IPS-15b (cell line): ENCODE data around the gene ZNF783.

Source experiments
- H3K27me3 ChIP-seq: one replicate; pipeline ENCODE4 v1.6.1; 2013; ENCODE audit warnings: low read length; ENCODE audit not compliant: control insufficient read depth, insufficient read depth
- H3K36me3 ChIP-seq: one replicate; pipeline ENCODE4 v1.6.1; 2013; ENCODE audit warnings: low read length; ENCODE audit not compliant: control insufficient read depth, insufficient read depth
- H3K4me1 ChIP-seq: one replicate; pipeline ENCODE4 v1.6.1; 2013; ENCODE audit warnings: mild to moderate bottlenecking, low read length; ENCODE audit not compliant: control insufficient read depth, insufficient read depth
- H3K4me3 ChIP-seq: one replicate; pipeline ENCODE4 v1.5.1; 2013; ENCODE audit warnings: low read depth, low read length
- H3K9ac ChIP-seq: one replicate; pipeline ENCODE4 v1.6.1; 2013; ENCODE audit warnings: low read depth, mild to moderate bottlenecking, low read length
- H3K9me3 ChIP-seq: one replicate; pipeline ENCODE4 v1.6.1; 2013; ENCODE audit warnings: mild to moderate bottlenecking, low read length; ENCODE audit not compliant: control insufficient read depth, insufficient read depth

Gene ZNF783

GRCh38 chr7:149261829-149262617 is at the start of gene ZNF783:
Gene ZNF783, plus strand, starts transcription at chr7:149262196. Its CDS starts 138 bp downstream, at chr7:149262334.
- Histone ChIP-seq H3K36me3 (peaks cover 7% of the 10 kb centered on the region), H3K9ac (peak within 1 kb of the TSS; percentile 73), H3K9me3 (no peaks in the 10 kb centered on the region), H3K4me3 (peak within 1 kb of the TSS; percentile 64), H3K27me3 (no peaks in the 10 kb centered on the region), H3K4me1 (no peaks in the 10 kb centered on the region)

GRCh38 chr7:149214020-149214720 is 47.8 kb upstream of the ZNF783 start:
- H3K4me3 ChIP-seq = no peak overlapping the region
- peaks cover 58% of the 10 kb centered on the region for H3K36me3 ChIP-seq
- H3K9me3 ChIP-seq = no peaks in the 10 kb centered on the region

GRCh38 chr7:149216402-149216801 is 45.6 kb upstream of the ZNF783 start:
- Histone ChIP-seq H3K9me3 (no peaks in the 10 kb centered on the region), H3K4me3 (no peak overlapping the region), H3K27me3 (no peaks in the 10 kb centered on the region), H3K36me3 (peaks cover 51% of the 10 kb centered on the region), H3K9ac (no peak overlapping the region), H3K4me1 (no peaks in the 10 kb centered on the region)

More at GRCh38 chr7:149214020-149214720, 47.8 kb upstream of the ZNF783 start:
- Histone ChIP-seq H3K9ac (no peak overlapping the region), H3K4me1 (no peaks in the 10 kb centered on the region), H3K27me3 (no peaks in the 10 kb centered on the region)

- Histone ChIP-seq H3K9ac (no peak overlapping the region), H3K4me3 (no peak overlapping the region), H3K4me1 (no peaks in the 10 kb centered on the region), H3K27me3 (no peaks in the 10 kb centered on the region), H3K9me3 (no peaks in the 10 kb centered on the region), H3K36me3 (peaks cover 43% of the 10 kb centered on the region)
Observed at GRCh38 chr7:149217570-149217969, 44.4 kb upstream of the ZNF783 start.

DNA sequence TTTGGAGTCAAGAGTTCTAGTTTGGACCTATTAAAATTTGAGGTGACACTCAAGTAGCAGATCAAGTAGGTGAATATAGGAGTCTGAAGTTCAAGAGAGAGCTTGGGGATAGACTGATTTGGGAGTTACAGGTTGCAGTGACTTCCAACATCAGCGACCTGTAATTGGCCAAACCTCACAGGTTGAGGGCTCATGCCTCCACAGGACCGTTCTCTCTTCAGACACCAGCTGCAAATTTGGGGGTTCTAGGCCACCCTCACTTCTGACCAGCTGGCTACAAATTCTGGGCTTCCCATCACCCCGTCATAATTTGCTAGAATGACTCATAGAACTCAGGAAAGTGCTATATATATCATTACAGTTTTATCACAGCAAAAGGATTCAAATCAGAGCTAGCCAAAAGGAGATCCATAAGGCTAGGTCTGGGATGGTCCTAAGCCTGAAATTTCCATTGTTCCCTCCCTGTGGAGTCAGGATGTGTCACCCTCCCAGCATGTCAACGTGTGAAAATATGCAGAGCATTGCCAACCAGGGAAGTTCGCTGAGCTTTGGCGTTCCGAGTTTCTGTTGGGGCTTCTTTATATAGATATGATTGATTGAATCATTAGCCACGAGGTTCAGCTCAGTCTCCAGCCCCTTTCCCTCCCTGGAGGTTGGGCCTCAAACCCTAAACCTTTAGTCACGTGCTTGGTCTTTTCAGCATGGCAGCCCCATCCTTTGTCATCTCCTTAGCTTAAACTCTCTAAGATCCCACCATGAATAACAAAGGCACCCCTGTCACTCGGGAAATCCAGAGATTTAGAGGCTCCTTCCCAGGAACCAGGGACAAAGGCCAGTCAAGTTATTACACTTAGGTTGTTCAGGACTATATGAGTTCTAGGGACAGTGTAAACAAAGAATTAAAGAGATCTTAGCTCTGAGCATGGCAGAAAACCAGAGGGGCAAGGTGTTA is 43.3 kb upstream of the ZNF783 start:
- H3K9ac ChIP-seq = no peak overlapping the region
- H3K36me3 ChIP-seq = peaks cover 32% of the 10 kb centered on the region
- H3K4me3 ChIP-seq = no peak overlapping the region
- H3K9me3 ChIP-seq = no peaks in the 10 kb centered on the region
- H3K4me1 ChIP-seq = no peaks in the 10 kb centered on the region
- H3K27me3 ChIP-seq = no peaks in the 10 kb centered on the region

- Histone ChIP-seq H3K27me3 (no peaks in the 10 kb centered on the region), H3K9ac (no peak overlapping the region), H3K9me3 (no peaks in the 10 kb centered on the region), H3K36me3 (peaks cover 30% of the 10 kb centered on the region), H3K4me3 (no peak overlapping the region), H3K4me1 (no peaks in the 10 kb centered on the region)
Observed at GRCh38 chr7:149220534-149220933, 41.5 kb upstream of the ZNF783 start.

- no peak overlapping the region for H3K9ac ChIP-seq
- no peaks in the 10 kb centered on the region for H3K27me3 ChIP-seq
- H3K4me3 ChIP-seq = no peak overlapping the region
- H3K9me3 ChIP-seq = no peaks in the 10 kb centered on the region
- H3K4me1 ChIP-seq = no peaks in the 10 kb centered on the region
- H3K36me3 ChIP-seq = peaks cover 26% of the 10 kb centered on the region
Observed at GRCh38 chr7:149223176-149223575, 38.8 kb upstream of the ZNF783 start.

DNA sequence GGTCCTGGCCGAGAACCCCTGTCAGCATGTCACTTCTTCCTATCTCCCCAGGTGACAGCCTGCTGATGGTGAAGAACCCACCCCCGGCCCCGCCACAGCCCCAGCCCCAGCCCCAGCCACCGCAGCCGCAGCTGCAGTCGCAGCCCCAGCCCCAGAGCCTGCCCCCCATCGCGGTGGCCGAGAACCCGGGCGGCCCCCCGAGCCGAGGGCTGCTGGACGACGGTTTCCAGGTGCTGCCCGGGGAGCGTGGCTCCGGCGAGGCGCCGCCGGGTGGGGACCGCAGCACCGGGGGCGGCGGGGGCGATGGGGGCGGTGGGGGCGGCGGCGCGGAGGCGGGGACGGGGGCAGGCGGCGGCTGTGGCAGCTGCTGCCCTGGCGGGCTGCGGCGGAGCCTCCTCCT is 38.2 kb upstream of the ZNF783 start:
- no peak overlapping the region for H3K9ac ChIP-seq
- no peaks in the 10 kb centered on the region for H3K27me3 ChIP-seq
- peaks cover 26% of the 10 kb centered on the region for H3K36me3 ChIP-seq
- H3K4me1 ChIP-seq = no peaks in the 10 kb centered on the region
- H3K4me3 ChIP-seq = no peak overlapping the region
- H3K9me3 ChIP-seq = no peaks in the 10 kb centered on the region

DNA sequence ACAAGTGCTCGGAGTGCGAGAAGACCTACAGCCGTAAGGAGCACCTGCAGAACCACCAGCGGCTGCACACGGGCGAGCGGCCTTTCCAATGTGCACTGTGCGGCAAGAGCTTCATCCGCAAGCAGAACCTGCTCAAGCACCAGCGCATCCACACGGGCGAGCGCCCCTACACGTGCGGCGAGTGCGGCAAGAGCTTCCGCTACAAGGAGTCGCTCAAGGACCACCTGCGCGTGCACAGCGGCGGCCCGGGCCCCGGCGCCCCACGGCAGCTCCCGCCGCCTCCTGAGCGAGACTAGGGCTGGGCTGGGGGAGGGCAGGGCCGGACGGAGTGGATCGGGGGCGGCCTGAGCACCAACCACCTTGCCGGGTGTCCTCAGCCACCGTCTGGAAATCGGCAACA is 37.6 kb upstream of the ZNF783 start:
- no peaks in the 10 kb centered on the region for H3K27me3 ChIP-seq
- H3K36me3 ChIP-seq = peaks cover 21% of the 10 kb centered on the region
- no peaks in the 10 kb centered on the region for H3K4me1 ChIP-seq

DNA sequence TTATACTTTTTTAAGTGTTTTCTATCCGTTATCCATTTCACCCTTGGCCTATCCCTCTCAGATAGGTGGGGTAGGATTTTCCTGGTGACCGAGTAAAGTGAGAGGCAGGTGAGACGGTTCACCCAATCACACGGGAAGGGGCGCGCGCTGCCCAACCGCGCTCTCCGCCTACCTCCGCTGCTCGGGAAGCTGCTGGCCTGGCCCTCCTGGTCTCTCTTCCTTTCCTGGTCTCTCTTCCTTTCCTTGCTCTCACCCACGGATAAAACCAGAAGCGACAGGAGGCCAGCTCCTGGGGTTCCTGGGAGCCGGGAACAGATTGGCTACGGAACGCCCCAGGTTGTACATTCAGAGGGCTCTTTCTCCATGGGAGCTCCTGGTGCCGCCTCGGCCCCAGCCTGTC is 36.9 kb upstream of the ZNF783 start:
- Histone ChIP-seq H3K4me1 (no peaks in the 10 kb centered on the region), H3K4me3 (no peak overlapping the region), H3K27me3 (no peaks in the 10 kb centered on the region), H3K9me3 (no peaks in the 10 kb centered on the region), H3K9ac (no peak overlapping the region), H3K36me3 (peaks cover 21% of the 10 kb centered on the region)

More for the DNA sequence above, 37.6 kb upstream of the ZNF783 start:
- H3K9ac ChIP-seq = no peak overlapping the region
- H3K9me3 ChIP-seq = no peaks in the 10 kb centered on the region
- H3K4me3 ChIP-seq = no peak overlapping the region

DNA sequence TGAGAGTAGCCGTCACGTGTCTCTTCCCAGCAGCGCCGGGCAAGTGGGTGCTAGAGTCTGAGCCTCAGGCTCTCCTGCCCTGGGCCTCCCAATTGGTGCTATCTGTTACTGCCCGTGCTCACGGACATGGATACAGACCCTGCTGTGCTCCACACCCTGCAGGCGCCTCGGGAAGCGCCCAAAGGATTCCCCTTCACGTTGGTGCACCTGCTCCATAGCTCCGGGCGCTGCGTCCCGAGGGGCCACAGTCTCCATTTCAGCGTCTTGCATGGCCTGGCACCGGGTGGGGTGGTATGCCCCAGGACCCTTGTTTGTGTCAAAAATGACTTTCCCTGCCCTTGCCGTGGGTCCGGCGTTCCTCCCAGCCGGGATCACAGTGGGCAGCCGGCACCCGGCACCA is 36.3 kb upstream of the ZNF783 start:
- H3K36me3 ChIP-seq = peaks cover 17% of the 10 kb centered on the region
- H3K9ac ChIP-seq = no peak overlapping the region
- H3K4me1 ChIP-seq = no peaks in the 10 kb centered on the region
- no peaks in the 10 kb centered on the region for H3K27me3 ChIP-seq
- no peak overlapping the region for H3K4me3 ChIP-seq
- H3K9me3 ChIP-seq = no peaks in the 10 kb centered on the region
